GM21367 (cell line): Measurements from ENCODE around the gene LRRC8D.

Experiments used
- ATAC-seq: cut with Tn5 transposase; IDR thresholded peaks from one replicate; pipeline ENCODE4 v1.9.1; 2021; ENCODE audit not compliant: unreplicated experiment

Gene LRRC8D

DNA sequence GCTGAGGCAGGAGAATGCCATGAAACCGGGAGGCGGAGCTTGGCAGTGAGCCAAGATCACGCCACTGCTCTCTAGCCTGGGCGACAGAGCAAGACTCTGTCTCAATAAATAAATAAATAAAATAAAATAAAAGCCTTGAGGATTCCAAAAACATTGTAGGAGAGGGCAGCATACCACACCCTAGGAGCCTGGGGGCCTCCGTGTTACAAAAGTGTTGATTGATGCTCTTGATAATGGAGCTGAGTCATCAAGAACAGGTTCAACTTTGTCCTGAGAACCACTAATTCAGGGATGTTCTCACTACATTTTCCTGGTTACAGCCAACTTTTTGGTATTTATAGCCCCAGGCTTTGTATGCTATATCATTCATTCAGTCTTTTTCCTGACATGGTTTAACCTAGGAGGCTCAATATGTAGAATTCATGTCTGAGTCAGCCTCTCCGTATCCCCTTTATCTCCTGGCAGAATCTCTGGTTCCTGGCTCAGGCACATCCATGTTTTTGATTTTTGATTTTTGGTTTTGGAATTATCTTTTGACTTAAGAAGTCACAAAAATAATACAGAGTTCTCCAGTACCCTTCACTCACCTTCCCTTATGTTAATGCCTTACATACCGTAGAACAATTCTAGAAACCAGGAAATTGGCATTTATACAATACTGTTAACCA, 69.4 kb downstream of the LRRC8D start:
- ATAC-seq: no peak

DNA sequence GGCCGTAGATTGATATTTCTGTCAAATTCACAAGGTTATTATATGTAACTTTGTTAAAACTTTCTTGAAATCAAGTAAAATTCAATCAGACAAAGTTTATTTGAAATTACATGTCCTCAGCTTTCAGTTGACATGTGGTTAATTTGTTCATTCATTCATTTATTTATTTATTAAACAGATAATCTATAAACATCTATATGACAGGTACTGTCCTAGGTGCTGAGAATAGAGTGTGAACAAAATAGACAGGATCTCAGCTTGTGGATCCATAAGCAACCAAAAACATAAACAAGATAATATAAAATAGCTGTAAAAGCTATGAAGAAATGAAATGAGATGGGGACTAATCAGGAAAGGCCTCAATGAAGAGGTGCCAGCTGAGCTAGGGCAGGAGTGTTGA, 72.0 kb downstream of the LRRC8D start:
- ATAC-seq: no peak

DNA sequence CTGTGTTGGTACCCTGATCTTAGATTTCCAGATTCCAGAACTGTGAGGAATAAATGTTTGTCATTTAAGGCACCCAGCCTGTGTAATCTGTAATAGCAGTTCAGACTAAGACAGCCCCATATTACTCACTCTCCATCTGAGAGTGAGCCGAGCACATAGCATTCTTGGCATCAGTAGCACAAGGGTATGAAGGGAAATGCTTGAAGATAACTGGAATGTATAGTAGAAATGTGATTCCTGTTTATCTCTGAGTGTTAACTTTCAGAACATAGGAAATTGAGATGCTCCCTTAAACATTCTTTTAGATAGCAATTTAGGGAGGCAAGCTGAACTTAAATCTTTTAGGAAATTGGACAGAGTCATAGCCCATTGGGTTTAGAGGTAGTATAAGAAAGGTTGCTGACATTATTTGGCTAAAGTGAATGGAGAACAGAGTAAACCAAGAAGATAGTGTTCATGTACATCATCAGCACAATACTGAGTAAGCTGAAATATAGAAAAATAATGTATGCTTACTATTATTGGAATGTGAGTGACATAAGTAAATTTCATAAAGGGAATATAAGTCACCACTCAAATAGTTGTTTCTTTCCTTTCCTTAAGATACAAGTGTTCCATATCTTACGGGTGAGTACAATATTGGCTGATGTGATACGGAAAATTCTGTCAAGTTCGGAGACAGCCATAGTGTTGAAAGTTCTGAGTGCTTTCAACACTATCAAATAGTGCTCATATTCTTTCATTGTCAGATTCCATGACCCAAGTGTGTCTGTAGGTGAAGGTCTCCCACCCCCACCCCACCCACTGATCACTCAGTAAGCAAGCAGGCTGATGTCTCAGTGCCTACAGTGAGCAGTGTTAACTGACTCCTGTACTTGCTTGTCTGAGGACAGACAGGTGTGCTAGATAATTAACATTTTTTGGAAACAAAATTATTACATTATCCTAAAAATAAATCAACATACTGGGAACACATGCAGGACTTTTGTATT, 73.7 kb downstream of the LRRC8D start:
- no peak for ATAC-seq

- ATAC-seq: no peak
These were observed 75.5 kb downstream of the LRRC8D start for GRCh38 chr1:89896105-89896942.

- ATAC-seq: no peak
These were observed 76.7 kb downstream of the LRRC8D start for GRCh38 chr1:89897347-89898133.

DNA sequence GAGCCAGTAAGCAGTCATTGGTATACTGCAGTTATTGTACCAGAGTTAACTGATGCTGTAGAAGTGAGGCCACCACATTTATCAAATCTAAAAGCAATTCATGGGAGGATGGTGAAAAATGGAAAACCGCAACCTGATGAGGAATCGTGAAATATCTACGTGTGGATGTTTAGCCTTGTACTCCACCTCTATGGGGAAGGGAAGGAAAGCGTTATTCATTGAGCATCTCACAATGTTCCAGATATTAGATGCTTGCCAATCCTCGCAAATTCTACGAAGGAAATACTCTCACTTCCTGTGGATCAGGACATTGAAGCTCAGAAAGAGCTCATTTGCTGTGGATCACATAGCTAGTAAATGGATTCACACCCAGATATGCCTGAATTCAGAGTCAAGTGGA, 77.3 kb downstream of the LRRC8D start:
- no peak for ATAC-seq

GRCh38 chr1:89898695-89899470, 78.1 kb downstream of the LRRC8D start:
- ATAC-seq: no peak

DNA sequence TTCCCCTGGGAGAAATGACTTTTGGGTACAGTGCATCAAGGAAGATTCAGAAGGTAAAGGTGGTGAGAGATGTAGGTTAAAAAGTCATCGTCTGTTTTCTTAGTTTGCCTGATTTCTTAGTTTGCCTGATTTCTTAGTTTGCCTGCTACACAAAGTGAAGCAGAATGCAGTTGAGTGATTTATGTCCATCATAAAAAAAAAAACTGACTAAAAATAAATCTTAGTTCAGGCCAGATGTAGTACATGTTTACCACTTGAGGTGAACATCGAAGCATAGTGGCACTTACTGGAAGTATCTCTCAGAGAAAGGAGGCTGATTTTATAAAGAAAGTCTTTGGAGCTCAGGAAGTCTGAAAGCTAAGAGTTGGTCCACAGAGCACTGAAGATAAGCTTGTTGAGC, 79.5 kb downstream of the LRRC8D start:
- no peak for ATAC-seq

GRCh38 chr1:89900791-89901708, 80.2 kb downstream of the LRRC8D start:
- ATAC-seq: no peak

DNA sequence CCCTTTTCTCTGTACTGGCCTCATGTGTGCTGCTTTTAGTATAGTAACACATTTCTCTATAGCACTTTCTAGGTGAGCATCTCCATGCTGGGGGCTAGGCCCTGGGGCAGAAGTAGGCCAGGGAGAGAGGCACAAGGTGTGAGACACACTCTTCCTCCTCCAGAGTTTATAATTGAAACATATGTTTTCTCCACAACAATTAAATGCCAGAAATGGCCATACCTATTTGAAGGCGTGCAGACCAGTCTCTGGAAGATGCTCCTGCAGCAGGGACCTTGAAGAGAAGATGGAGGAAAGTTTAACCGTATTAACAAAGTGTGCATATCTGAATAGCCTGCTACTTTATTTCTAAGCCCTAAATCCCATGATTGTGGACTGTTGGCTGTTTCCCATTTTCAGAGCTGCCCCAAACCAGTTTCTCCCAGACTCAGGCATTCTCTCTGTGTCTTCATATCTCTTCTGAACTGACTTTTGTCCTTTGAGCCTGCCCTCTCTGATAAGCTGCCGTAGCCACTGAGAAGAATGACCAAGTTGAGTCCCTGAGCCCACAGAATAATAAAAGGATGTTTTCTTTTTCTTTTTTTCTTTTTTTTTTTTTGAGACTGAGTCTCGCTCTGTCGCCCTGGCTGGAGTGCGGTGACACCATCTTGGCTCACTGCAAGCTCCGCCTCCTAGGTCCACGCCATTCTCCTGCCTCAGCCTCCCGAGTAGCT, 81.3 kb downstream of the LRRC8D start:
- ATAC-seq: no peak

DNA sequence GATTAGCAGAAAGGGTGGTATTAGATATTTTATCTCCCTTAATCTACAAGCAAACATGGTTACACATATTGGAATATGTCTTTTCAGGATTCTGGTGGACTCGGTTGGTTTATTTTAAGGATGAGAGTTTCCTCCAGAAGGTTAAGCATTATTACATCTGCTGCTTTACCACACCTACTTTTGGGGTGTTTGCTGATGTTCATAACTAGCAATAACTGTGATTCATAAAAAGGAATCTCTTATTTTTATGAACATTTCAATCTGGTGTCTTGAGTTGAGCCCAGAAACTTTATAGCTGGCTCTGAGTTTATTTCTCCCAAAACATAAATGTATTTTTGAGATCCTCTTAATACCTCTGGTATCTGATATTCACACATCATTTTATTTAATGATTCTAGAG, 82.7 kb downstream of the LRRC8D start:
- no peak for ATAC-seq

- no peak for ATAC-seq
These were observed 83.6 kb downstream of the LRRC8D start for GRCh38 chr1:89904219-89904980.

DNA sequence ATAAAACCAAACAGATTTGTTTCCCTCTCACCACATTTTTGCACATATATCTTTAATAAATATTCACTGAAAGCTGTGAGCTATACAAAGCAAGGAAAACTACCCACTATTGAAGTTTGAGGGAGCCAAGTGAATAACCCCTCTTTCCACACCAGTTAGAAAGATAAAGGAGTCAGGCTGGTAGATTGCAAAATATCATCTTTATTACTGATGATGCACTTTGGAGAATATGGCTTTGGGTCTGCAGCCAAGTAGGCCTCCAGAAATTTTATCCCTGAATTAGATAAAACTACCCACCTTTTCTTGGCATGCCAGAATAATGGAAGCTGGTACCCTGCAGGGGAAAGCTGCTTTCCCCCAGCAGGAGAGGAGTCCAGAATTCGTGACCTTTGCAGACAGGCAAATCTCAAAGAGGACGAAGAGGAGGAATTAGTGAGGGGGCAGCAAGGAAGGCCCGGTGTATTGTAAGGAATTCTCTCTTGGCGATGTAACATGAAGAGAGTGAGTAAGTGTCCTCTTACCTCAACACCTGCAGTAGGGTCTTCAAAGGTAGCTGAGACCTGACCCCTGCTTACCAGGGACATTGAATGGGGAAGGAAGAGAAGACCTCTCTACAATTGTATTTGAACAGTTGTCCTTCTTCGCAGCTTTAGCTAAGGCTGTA, 84.7 kb downstream of the LRRC8D start:
- ATAC-seq: no peak

GRCh38 chr1:89906088-89906487, 85.3 kb downstream of the LRRC8D start:
- ATAC-seq: no peak

- ATAC-seq: no peak
These were observed 86.9 kb downstream of the LRRC8D start for GRCh38 chr1:89907727-89908212.

GRCh38 chr1:89908273-89908671, 87.4 kb downstream of the LRRC8D start:
- ATAC-seq: no peak
